Memory B cell (primary cell): ENCODE results near the gene RAPH1.
"Not testable (repeated sequence)": the region's sequence is repeated elsewhere in the genome, so short reads cannot be mapped to it uniquely, and the experiment has no call there.

Experiments used
- ATAC-seq: fragments of 150-1000 bp; cut with Tn5 transposase; 2 replicates; pipeline ENCODE4 v1.10.0; 2021; ENCODE audit warnings: low read depth, mild to moderate bottlenecking, moderate library complexity
- DNase-seq, 2 donors: peaks; one replicate each; pipeline ENCODE4 v3.0.0; 2022; ENCODE audit warnings: low spot score in 2 of 2
- H3K27ac Mint-ChIP-seq: one replicate; pipeline ENCODE4 v1.8.0; 2022; ENCODE audit warnings: mild to moderate bottlenecking, moderate library complexity, mixed read lengths
- H3K27me3 Mint-ChIP-seq: one replicate; pipeline ENCODE4 v1.8.0; 2022; ENCODE audit warnings: mixed read lengths
- H3K36me3 Mint-ChIP-seq: one replicate; pipeline ENCODE4 v1.8.0; 2022; ENCODE audit warnings: mild to moderate bottlenecking, mixed read lengths
- H3K4me1 Mint-ChIP-seq: one replicate; pipeline ENCODE4 v1.8.0; 2022; ENCODE audit warnings: mixed read lengths
- H3K4me3 Mint-ChIP-seq: one replicate; pipeline ENCODE4 v1.8.0; 2022; ENCODE audit warnings: mild to moderate bottlenecking, moderate library complexity, mixed read lengths
- H3K9me3 Mint-ChIP-seq: one replicate; pipeline ENCODE4 v1.8.0; 2022; ENCODE audit warnings: mixed read lengths

Gene RAPH1

GRCh38 chr2:203533676-203534591 is 1.2 kb downstream of the RAPH1 start:
- peaks cover 13% of the 10 kb centered on the region for H3K4me1 Mint-ChIP-seq
- H3K27ac Mint-ChIP-seq = no peak overlapping the region
- DNase-seq (no peak), ATAC-seq (peak; percentile 18)
- H3K9me3 Mint-ChIP-seq = peaks cover 12% of the 10 kb centered on the region
- H3K36me3 Mint-ChIP-seq = peaks cover 3% of the 10 kb centered on the region
- peaks cover 40% of the 10 kb centered on the region for H3K27me3 Mint-ChIP-seq
- peak overlapping the region; percentile 76 for H3K4me3 Mint-ChIP-seq

DNA sequence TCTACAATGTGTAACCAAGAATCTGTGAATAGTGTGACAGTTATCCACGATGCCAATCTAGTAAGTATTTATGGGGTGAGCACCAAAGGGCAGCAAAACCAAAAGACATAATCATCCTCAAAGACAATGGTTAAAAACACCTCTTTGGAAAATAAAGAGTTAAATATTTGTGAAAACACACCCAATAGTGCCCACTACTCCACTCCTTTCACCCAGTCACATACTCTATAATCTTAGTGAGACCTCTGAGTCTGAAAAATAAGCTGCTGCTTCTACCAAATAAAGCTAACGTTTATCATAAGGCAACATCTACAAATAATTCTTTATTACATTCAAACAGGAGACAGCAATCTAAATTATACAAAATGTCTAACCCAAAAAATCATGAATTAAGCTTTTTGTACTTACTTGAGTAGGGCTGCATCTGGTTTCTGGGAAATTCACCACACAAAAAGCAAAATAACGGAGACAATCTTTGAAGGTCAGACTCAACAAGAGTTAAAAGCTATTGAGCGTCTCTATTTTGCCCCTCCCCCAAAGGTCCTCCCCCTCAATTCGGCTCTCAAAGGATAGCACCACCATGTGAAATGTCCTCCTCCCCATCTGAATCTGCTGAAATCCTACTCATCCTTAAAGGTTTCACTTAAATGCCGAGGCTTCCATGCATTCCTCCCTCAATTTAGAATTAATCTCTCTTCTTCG is 2.0 kb downstream of the RAPH1 start:
- Mint-ChIP-seq H3K27ac (no peak overlapping the region), H3K27me3 (peaks cover 35% of the 10 kb centered on the region), H3K4me1 (peaks cover 13% of the 10 kb centered on the region), H3K9me3 (peaks cover 7% of the 10 kb centered on the region), H3K4me3 (no peak overlapping the region), H3K36me3 (peaks cover 3% of the 10 kb centered on the region)
- DNase-seq (no peak), ATAC-seq (no peak)

DNA sequence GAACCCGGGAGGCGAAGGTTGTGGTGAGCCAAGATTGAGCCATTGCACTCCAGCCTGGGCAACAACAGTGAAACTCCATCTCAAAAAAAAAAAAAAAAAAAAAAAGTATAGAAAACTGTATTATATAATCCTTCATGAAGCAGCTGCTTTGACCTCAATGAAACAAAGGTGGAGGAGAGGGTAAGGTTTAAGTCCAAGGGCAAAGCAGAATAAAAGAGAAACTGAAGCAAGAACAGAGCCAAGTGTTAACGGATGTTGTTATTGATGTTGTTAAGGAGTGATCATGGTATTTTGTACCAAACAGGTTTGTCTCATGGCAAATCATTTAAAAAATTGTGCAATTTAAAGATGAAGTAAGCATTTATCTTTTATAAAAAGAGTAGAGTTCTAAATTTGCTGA is 7.4 kb downstream of the RAPH1 start:
- Mint-ChIP-seq H3K27ac (no peak overlapping the region), H3K9me3 (no peaks in the 10 kb centered on the region), H3K36me3 (no peaks in the 10 kb centered on the region), H3K4me3 (no peak overlapping the region), H3K27me3 (peaks cover 15% of the 10 kb centered on the region), H3K4me1 (no peaks in the 10 kb centered on the region)
- no peak for DNase-seq
- no peak for ATAC-seq

GRCh38 chr2:203513268-203513667 is 21.8 kb downstream of the RAPH1 start:
- H3K27ac Mint-ChIP-seq, H3K4me3 Mint-ChIP-seq, H3K4me1 Mint-ChIP-seq, ATAC-seq, DNase-seq, H3K36me3 Mint-ChIP-seq, H3K9me3 Mint-ChIP-seq: not testable (repeated sequence)
- peaks cover 10% of the 10 kb centered on the region for H3K27me3 Mint-ChIP-seq

GRCh38 chr2:203510941-203511305 is 24.2 kb downstream of the RAPH1 start:
- DNase-seq (no peak), ATAC-seq (no peak)
- Mint-ChIP-seq H3K36me3 (no peaks in the 10 kb centered on the region), H3K9me3 (no peaks in the 10 kb centered on the region), H3K27me3 (peaks cover 10% of the 10 kb centered on the region), H3K4me3 (no peak overlapping the region), H3K27ac (no peak overlapping the region), H3K4me1 (no peaks in the 10 kb centered on the region)

GRCh38 chr2:203510256-203510940 is 24.7 kb downstream of the RAPH1 start:
- ATAC-seq (no peak), DNase-seq (no peak)
- Mint-ChIP-seq H3K27me3 (peaks cover 10% of the 10 kb centered on the region), H3K36me3 (no peaks in the 10 kb centered on the region), H3K9me3 (no peaks in the 10 kb centered on the region), H3K4me1 (no peaks in the 10 kb centered on the region), H3K27ac (no peak overlapping the region), H3K4me3 (no peak overlapping the region)

DNA sequence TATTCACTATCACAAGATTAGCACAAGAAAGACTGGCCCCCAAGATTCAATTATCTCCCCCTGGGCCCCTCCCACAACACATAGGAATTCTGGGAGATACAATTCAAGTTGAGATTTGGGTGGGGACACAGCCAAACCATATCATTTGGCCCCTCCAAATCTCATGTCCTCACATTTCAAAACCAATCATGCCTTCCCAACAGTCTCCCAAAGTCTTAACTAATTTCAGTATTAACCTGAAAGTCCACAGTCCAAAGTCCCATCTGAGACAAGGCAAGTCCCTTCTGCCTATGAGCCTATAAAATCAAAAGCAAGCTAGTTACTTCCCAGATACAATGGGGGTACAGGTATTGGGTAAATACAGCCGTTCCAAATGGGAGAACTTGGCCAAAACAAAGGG is 31.6 kb downstream of the RAPH1 start:
- not testable (repeated sequence) for DNase-seq, H3K27ac Mint-ChIP-seq, H3K36me3 Mint-ChIP-seq, H3K4me3 Mint-ChIP-seq, H3K4me1 Mint-ChIP-seq, ATAC-seq, H3K9me3 Mint-ChIP-seq
- peaks cover 12% of the 10 kb centered on the region for H3K27me3 Mint-ChIP-seq

GRCh38 chr2:203501873-203502272 is 33.2 kb downstream of the RAPH1 start:
- DNase-seq (no peak), ATAC-seq (no peak)
- no peak overlapping the region for H3K27ac Mint-ChIP-seq
- no peaks in the 10 kb centered on the region for H3K4me1 Mint-ChIP-seq
- no peak overlapping the region for H3K4me3 Mint-ChIP-seq
- H3K9me3 Mint-ChIP-seq = peaks cover 2% of the 10 kb centered on the region
- peaks cover 10% of the 10 kb centered on the region for H3K27me3 Mint-ChIP-seq
- H3K36me3 Mint-ChIP-seq = peaks cover 4% of the 10 kb centered on the region

GRCh38 chr2:203500951-203501350 is 34.1 kb downstream of the RAPH1 start:
- Mint-ChIP-seq H3K27ac (no peak overlapping the region), H3K9me3 (peaks cover 2% of the 10 kb centered on the region), H3K27me3 (peaks cover 10% of the 10 kb centered on the region), H3K4me3 (no peak overlapping the region), H3K36me3 (peaks cover 4% of the 10 kb centered on the region), H3K4me1 (no peaks in the 10 kb centered on the region)
- no peak for ATAC-seq
- DNase-seq = no peak

- DNase-seq (no peak), ATAC-seq (no peak)
- Mint-ChIP-seq H3K27me3 (peaks cover 10% of the 10 kb centered on the region), H3K27ac (no peak overlapping the region), H3K9me3 (peaks cover 2% of the 10 kb centered on the region), H3K4me1 (no peaks in the 10 kb centered on the region), H3K36me3 (peaks cover 4% of the 10 kb centered on the region), H3K4me3 (no peak overlapping the region)
These were observed 34.8 kb downstream of the RAPH1 start for GRCh38 chr2:203500297-203500696.

GRCh38 chr2:203498161-203498560 is 36.9 kb downstream of the RAPH1 start:
- no peak overlapping the region for H3K27ac Mint-ChIP-seq
- ATAC-seq (no peak), DNase-seq (no peak)
- no peak overlapping the region for H3K4me3 Mint-ChIP-seq
- H3K4me1 Mint-ChIP-seq = no peaks in the 10 kb centered on the region
- H3K9me3 Mint-ChIP-seq = no peaks in the 10 kb centered on the region
- no peaks in the 10 kb centered on the region for H3K36me3 Mint-ChIP-seq
- H3K27me3 Mint-ChIP-seq = peaks cover 6% of the 10 kb centered on the region

DNA sequence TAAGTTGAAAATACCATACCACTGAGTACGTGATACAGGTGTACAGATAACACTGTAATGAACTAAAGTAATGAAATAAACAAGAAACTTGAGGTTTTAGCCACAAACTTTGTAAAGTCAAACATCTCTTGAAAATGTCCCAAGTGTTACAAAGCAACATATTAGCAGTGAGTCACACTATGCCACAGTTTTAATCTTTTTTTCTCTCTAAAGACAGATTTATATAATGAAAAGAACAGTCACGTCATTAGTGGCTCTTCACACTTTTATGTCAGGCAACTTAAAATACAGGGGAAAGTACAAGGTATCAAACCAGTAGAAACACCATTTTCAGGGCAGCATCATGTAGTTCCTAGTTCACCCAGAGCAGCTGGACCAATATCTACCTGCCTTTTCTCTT is 42.1 kb downstream of the RAPH1 start:
- Mint-ChIP-seq H3K27ac (no peak overlapping the region), H3K4me1 (no peaks in the 10 kb centered on the region), H3K36me3 (no peaks in the 10 kb centered on the region), H3K9me3 (no peaks in the 10 kb centered on the region), H3K27me3 (peaks cover under 1% of the 10 kb centered on the region), H3K4me3 (no peak overlapping the region)
- no peak for DNase-seq
- ATAC-seq = no peak

GRCh38 chr2:203490391-203490790 is 44.7 kb downstream of the RAPH1 start:
- H3K4me3 Mint-ChIP-seq = no peak overlapping the region
- no peak for DNase-seq
- H3K9me3 Mint-ChIP-seq = no peaks in the 10 kb centered on the region
- H3K27ac Mint-ChIP-seq = no peak overlapping the region
- H3K27me3 Mint-ChIP-seq = peaks cover 2% of the 10 kb centered on the region
- no peaks in the 10 kb centered on the region for H3K36me3 Mint-ChIP-seq
- no peaks in the 10 kb centered on the region for H3K4me1 Mint-ChIP-seq
- ATAC-seq = no peak

GRCh38 chr2:203489531-203489930 is 45.6 kb downstream of the RAPH1 start:
- peaks cover 2% of the 10 kb centered on the region for H3K27me3 Mint-ChIP-seq

More at GRCh38 chr2:203489531-203489930, 45.6 kb downstream of the RAPH1 start:
- Mint-ChIP-seq H3K27ac (no peak overlapping the region), H3K9me3 (no peaks in the 10 kb centered on the region), H3K36me3 (no peaks in the 10 kb centered on the region), H3K4me1 (no peaks in the 10 kb centered on the region), H3K4me3 (no peak overlapping the region)
- ATAC-seq = no peak
- no peak for DNase-seq
